Neural cell (in vitro differentiated cells): ENCODE results near the gene SLC12A8. TPM values are rescaled to one million over a fixed set of nuclear protein-coding genes. Genes with fewer than 3 reads are reported as not detected.

Experiments
- H2AFZ ChIP-seq: fragments of 200-600, 300-800 bp; sonication (generic), shearing (Covaris generic); 2 replicates; pipeline ENCODE4 v1.6.0; 2014; ENCODE audit warnings: low read depth, mild to moderate bottlenecking, antibody characterized with exemption, low read length, moderate library complexity
- H3F3A ChIP-seq: fragments of 200-600 bp; shearing (Covaris generic); 2 replicates; pipeline ENCODE4 v1.6.1; 2016; ENCODE audit warnings: mild to moderate bottlenecking, moderate library complexity, mixed read lengths, antibody characterized with exemption, low read length; ENCODE audit not compliant: insufficient read depth, poor library complexity, severe bottlenecking
- H3K27ac ChIP-seq: fragments of 200-600, 300-800 bp; sonication (generic), shearing (Covaris generic); 2 replicates; pipeline ENCODE4 v1.5.1; 2014; ENCODE audit warnings: mild to moderate bottlenecking, low read length, moderate library complexity
- H3K27me3 ChIP-seq: fragments of 300-800, 200-600 bp; sonication (generic), shearing (Covaris generic); 2 replicates; pipeline ENCODE4 v1.6.0; 2014; ENCODE audit warnings: mild to moderate bottlenecking, low read depth, low read length, moderate library complexity; ENCODE audit not compliant: insufficient read depth
- H3K36me3 ChIP-seq: fragments of 300-800, 200-600 bp; sonication (generic), shearing (Covaris generic); 2 replicates; pipeline ENCODE4 v1.5.1; 2014; ENCODE audit warnings: mild to moderate bottlenecking, antibody characterized with exemption, low read length, moderate library complexity; ENCODE audit not compliant: insufficient read depth
- H3K4me2 ChIP-seq: fragments of 300-800, 200-600 bp; sonication (generic), shearing (Covaris generic); 2 replicates; pipeline ENCODE4 v1.6.0; 2014; ENCODE audit warnings: mild to moderate bottlenecking, low read length
- H3K4me3 ChIP-seq: fragments of 300-800, 200-600 bp; sonication (generic), shearing (Covaris generic); 2 replicates; pipeline ENCODE4 v1.5.1; 2014; ENCODE audit warnings: mild to moderate bottlenecking, low read length, moderate library complexity
- H3K79me2 ChIP-seq: fragments of 200-600 bp; shearing (Covaris generic); replicated peaks from 2 replicates; pipeline ENCODE4 v1.6.0; 2014; ENCODE audit warnings: mild to moderate bottlenecking, low read length, moderate library complexity; ENCODE audit not compliant: insufficient read depth
- H3K9ac ChIP-seq: fragments of 300-800, 200-600 bp; sonication (generic), shearing (Covaris generic); 2 replicates; pipeline ENCODE4 v1.6.1; 2016; ENCODE audit warnings: mild to moderate bottlenecking, low read length, mixed read lengths
- H3K9me2 ChIP-seq: fragments of 200-600 bp; shearing (Covaris generic); 2 replicates; pipeline ENCODE4 v1.6.1; 2016; ENCODE audit warnings: mild to moderate bottlenecking, low read length, mixed read lengths; ENCODE audit not compliant: insufficient read depth
- H3K9me3 ChIP-seq: fragments of 200-600, 300-800 bp; sonication (generic), shearing (Covaris generic); 2 replicates; pipeline ENCODE4 v1.6.1; 2016; ENCODE audit warnings: mild to moderate bottlenecking, mixed run types, low read length, moderate library complexity, mixed read lengths
- H4K20me1 ChIP-seq: fragments of 200-600 bp; shearing (Covaris generic); 2 replicates; pipeline ENCODE4 v1.6.1; 2016; ENCODE audit warnings: mild to moderate bottlenecking, mixed run types; ENCODE audit not compliant: insufficient read depth
- EP300 ChIP-seq: fragments of 450-650 bp; conservative IDR thresholded peaks from 2 replicates; pipeline ENCODE4 v1.6.1; 2014; ENCODE audit warnings: antibody characterized with exemption, mild to moderate bottlenecking, moderate library complexity; ENCODE audit not compliant: poor library complexity, severe bottlenecking
- EZH2 ChIP-seq: fragments of 200-600, 300-800 bp; shearing (Covaris generic), sonication (generic); IDR thresholded peaks from 2 replicates; pipeline ENCODE4 v1.6.1; 2014; ENCODE audit warnings: antibody characterized with exemption, low read length, borderline replicate concordance, mild to moderate bottlenecking; ENCODE audit not compliant: insufficient read depth, poor library complexity, severe bottlenecking
- MXI1 ChIP-seq: fragments of 450-650 bp; conservative IDR thresholded peaks from 2 replicates; pipeline ENCODE4 v1.6.1; 2014; ENCODE audit warnings: antibody characterized with exemption, mild to moderate bottlenecking; ENCODE audit not compliant: poor library complexity, severe bottlenecking
- POLR2AphosphoS5 ChIP-seq: IDR thresholded peaks from 2 replicates; pipeline ENCODE4 v1.6.1; 2012
- RAD21 ChIP-seq: fragments of 450-650 bp; conservative IDR thresholded peaks from 2 replicates; pipeline ENCODE4 v1.6.1; 2014; ENCODE audit warnings: antibody characterized with exemption, mild to moderate bottlenecking, moderate library complexity
- SMC3 ChIP-seq: fragments of 450-650 bp; conservative IDR thresholded peaks from 2 replicates; pipeline ENCODE4 v1.6.1; 2014; ENCODE audit warnings: antibody characterized with exemption, mild to moderate bottlenecking, moderate library complexity; ENCODE audit not compliant: poor library complexity
- TAF1 ChIP-seq: IDR thresholded peaks from 2 replicates; pipeline ENCODE4 v1.6.1; 2012; ENCODE audit warnings: low read depth
- polyA plus RNA-seq: library from polyadenylated mRNA; depleted of rRNA; stranded (reverse); fragments of >200 nt; gene quantifications from 2 replicates; pipeline ENCODE4 v1.2.3, GENCODE V29; 2014
- TF ChIP-seq, protein P1 (sequence below): fragments of 450-650 bp; IDR thresholded peaks from 2 replicates; pipeline ENCODE4 v1.5.1; 2014; ENCODE audit warnings: antibody characterized with exemption, mild to moderate bottlenecking, moderate library complexity; ENCODE audit not compliant: poor library complexity, severe bottlenecking
- TF ChIP-seq, protein P2 (sequence below): IDR thresholded peaks from 2 replicates; pipeline ENCODE4 v1.6.1; 2012; ENCODE audit warnings: borderline replicate concordance

Gene SLC12A8
- polyA plus RNA-seq, 1 donor from 2014 or later: 4.6 TPM

DNA sequence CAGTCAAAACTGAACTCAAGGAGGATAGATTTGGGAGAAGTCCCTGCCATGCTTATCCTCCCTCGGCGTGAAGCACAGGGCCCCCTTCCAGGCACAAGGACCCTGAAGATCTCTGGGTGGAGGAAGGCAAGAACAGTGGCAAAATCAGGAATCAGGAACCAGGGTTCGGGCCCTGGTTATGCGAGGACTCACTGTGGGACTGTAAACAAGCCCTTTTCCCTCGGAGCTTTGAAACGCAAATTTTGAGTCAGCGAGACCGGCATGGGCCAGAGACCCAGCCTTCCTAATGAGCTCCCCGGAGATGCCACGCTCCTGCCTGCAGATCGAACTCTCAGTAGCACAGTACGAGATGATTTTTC, 70.1 kb downstream of the SLC12A8 start:
- TF ChIP-seq EP300 (no peak), SMC3 (no peak), MXI1 (no peak), POLR2AphosphoS5 (no peak), TAF1 (no peak), EZH2 (no peak), RAD21 (no peak)
- TF ChIP-seq, protein P1, sequence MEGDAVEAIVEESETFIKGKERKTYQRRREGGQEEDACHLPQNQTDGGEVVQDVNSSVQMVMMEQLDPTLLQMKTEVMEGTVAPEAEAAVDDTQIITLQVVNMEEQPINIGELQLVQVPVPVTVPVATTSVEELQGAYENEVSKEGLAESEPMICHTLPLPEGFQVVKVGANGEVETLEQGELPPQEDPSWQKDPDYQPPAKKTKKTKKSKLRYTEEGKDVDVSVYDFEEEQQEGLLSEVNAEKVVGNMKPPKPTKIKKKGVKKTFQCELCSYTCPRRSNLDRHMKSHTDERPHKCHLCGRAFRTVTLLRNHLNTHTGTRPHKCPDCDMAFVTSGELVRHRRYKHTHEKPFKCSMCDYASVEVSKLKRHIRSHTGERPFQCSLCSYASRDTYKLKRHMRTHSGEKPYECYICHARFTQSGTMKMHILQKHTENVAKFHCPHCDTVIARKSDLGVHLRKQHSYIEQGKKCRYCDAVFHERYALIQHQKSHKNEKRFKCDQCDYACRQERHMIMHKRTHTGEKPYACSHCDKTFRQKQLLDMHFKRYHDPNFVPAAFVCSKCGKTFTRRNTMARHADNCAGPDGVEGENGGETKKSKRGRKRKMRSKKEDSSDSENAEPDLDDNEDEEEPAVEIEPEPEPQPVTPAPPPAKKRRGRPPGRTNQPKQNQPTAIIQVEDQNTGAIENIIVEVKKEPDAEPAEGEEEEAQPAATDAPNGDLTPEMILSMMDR: no peak
- TF ChIP-seq, protein P2, sequence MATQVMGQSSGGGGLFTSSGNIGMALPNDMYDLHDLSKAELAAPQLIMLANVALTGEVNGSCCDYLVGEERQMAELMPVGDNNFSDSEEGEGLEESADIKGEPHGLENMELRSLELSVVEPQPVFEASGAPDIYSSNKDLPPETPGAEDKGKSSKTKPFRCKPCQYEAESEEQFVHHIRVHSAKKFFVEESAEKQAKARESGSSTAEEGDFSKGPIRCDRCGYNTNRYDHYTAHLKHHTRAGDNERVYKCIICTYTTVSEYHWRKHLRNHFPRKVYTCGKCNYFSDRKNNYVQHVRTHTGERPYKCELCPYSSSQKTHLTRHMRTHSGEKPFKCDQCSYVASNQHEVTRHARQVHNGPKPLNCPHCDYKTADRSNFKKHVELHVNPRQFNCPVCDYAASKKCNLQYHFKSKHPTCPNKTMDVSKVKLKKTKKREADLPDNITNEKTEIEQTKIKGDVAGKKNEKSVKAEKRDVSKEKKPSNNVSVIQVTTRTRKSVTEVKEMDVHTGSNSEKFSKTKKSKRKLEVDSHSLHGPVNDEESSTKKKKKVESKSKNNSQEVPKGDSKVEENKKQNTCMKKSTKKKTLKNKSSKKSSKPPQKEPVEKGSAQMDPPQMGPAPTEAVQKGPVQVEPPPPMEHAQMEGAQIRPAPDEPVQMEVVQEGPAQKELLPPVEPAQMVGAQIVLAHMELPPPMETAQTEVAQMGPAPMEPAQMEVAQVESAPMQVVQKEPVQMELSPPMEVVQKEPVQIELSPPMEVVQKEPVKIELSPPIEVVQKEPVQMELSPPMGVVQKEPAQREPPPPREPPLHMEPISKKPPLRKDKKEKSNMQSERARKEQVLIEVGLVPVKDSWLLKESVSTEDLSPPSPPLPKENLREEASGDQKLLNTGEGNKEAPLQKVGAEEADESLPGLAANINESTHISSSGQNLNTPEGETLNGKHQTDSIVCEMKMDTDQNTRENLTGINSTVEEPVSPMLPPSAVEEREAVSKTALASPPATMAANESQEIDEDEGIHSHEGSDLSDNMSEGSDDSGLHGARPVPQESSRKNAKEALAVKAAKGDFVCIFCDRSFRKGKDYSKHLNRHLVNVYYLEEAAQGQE: no peak
- Histone ChIP-seq H3K27me3 (peaks cover 11% of the 10 kb centered on the region), H3K9me2 (no peaks in the 10 kb centered on the region), H3K36me3 (no peaks in the 10 kb centered on the region), H3K9ac (no peak overlapping the region), H3F3A (no peaks in the 10 kb centered on the region), H3K9me3 (no peaks in the 10 kb centered on the region), H3K4me2 (no peak overlapping the region), H3K27ac (no peak overlapping the region), H3K4me3 (no peak overlapping the region), H4K20me1 (no peaks in the 10 kb centered on the region), H2AFZ (no peak overlapping the region), H3K79me2 (no peaks in the 10 kb centered on the region)

DNA sequence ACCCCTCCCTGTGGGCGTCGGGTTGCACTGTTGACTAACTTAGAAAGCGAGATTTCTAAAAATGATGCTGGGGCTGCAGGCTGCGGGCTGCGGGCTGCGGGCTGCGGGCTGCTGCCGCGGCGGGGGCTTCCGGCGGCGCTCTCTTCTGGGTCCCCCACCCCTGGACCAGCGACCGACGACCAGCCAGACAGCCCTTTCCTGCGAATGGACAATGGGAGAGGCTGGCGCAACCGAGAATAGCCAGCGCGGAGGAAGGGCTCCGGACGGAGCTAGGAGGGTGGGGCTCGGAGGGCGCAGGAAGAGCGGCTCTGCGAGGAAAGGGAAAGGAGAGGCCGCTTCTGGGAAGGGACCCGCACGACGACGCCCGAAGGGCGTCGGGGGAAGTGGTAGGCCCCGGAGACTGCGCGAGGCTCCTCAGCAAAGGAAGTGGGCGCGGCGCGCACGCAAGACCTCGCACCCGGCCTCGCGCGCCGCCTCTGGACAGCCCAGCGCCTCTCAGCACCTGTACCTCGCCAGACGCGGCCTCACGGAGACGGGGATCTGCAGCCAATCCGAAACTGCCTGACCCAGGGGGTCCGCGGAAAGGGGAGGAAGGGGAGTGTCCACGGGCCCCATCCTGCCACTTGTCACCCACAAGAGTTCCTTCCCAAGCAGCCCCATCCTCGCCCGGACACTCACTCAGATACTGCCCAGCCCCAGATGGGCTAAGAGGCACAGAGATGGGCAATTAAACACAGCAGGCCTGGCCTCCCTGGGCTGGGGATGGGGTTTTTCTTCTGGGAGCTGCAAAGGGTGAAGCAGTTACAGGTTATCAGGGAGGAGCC, 70.7 kb downstream of the SLC12A8 start:
- H3K36me3 ChIP-seq: no peaks in the 10 kb centered on the region
- H3K9ac ChIP-seq: no peak overlapping the region
- H3K27ac ChIP-seq: no peak overlapping the region
- no peaks in the 10 kb centered on the region for H3K9me2 ChIP-seq
- H3K4me3 ChIP-seq: no peak overlapping the region
- H3F3A ChIP-seq: no peaks in the 10 kb centered on the region
- H3K9me3 ChIP-seq: no peaks in the 10 kb centered on the region
- H3K79me2 ChIP-seq: no peaks in the 10 kb centered on the region
- no peak overlapping the region for H3K4me2 ChIP-seq
- H4K20me1 ChIP-seq: no peaks in the 10 kb centered on the region
- H2AFZ ChIP-seq: no peak overlapping the region
- TF ChIP-seq, protein P2: no peak
- no peak for TF ChIP-seq EZH2
- TF ChIP-seq SMC3: no peak
- peaks cover 11% of the 10 kb centered on the region for H3K27me3 ChIP-seq
